K562 (cell line): Measurements from ENCODE around the gene DIP2B. TPM values are rescaled to one million over a fixed set of nuclear protein-coding genes. Genes with fewer than 3 reads are reported as not detected.

Experiments used
- ATAC-seq: fragments of 200-7000 bp; cut with Tn5 transposase; 3 replicates; pipeline ENCODE4 v1.9.1; 2020; ENCODE audit warnings: moderate library complexity
- BruUV-seq: library from RNA; stranded (reverse); fragments of 400-500 nt; replicated peaks from 2 replicates; lab custom pipeline; 2021; lab: Mats Ljungman, UMichigan
- CTCF ChIA-PET: fragments of 300-600 bp; formaldehyde crosslinking; extraction: SDS; loops from one replicate; lab custom pipeline; 2021; ENCODE audit warnings: low intra/inter-chr PET ratio; lab: Yijun Ruan, JAX
- POLR2A ChIA-PET: fragments of 300-600, 350-650 bp; sonication (Branson Sonifier 250); formaldehyde crosslinking; extraction: SDS; loops from one replicate; lab custom pipeline; 2021; ENCODE audit warnings: antibody characterized with exemption, inconsistent platforms; lab: Yijun Ruan, JAX
- DNase-seq, 4 experiments: peaks; one replicate each; pipeline versions ENCODE4 v3.0.0 to v3.0.0-alpha.2; 2011 to 2018; ENCODE audit warnings: low spot score in 3 of 4, mixed read lengths in 3 of 4; ENCODE audit errors: extremely low read depth in 1 of 4
- FAIRE-seq: peaks from 2 replicates; lab custom pipeline; 2011; peaks lifted over from hg19 to GRCh38; lab: Jason Lieb, UNC
- H2AFZ ChIP-seq: 2 replicates; pipeline ENCODE4 v1.6.0; 2011; ENCODE audit warnings: low read depth, low read length, control low read depth, inconsistent platforms
- H3K27ac ChIP-seq: fragments of 200-600 bp; 3 replicates; pipeline ENCODE4 v1.8.0; 2011; ENCODE audit warnings: low read depth, mild to moderate bottlenecking, control low read depth, inconsistent platforms, low read length, moderate library complexity, mixed read lengths; ENCODE audit errors: extremely low read depth
- H3K27me3 ChIP-seq, 2 experiments: fragments of 300-600 bp in 1 of 2; 2 replicates in 1 of 2; 3 replicates in 1 of 2; pipeline versions ENCODE4 v1.6.0 to v1.8.0; 2011; ENCODE audit warnings: inconsistent platforms in 2 of 2, low read length in 2 of 2, mild to moderate bottlenecking in 1 of 2, mixed read lengths in 1 of 2, moderate library complexity in 1 of 2; ENCODE audit not compliant: control insufficient read depth in 2 of 2, insufficient read depth in 2 of 2
- H3K36me3 ChIP-seq: fragments of 300-600 bp; 3 replicates; pipeline ENCODE4 v1.8.0; 2011; ENCODE audit warnings: mild to moderate bottlenecking, low read length, inconsistent platforms; ENCODE audit not compliant: control insufficient read depth, insufficient read depth
- H3K4me1 ChIP-seq, 2 experiments: fragments of 200-600 bp in 1 of 2; replicated peaks in 1 of 2; 2 replicates in 1 of 2; 3 replicates in 1 of 2; pipeline versions ENCODE4 v1.5.1 to v1.8.0; 2011; ENCODE audit warnings: inconsistent platforms in 2 of 2, low read length in 2 of 2, mild to moderate bottlenecking in 1 of 2, mixed read lengths in 1 of 2, moderate library complexity in 1 of 2; ENCODE audit not compliant: control insufficient read depth in 2 of 2, insufficient read depth in 2 of 2
- H3K4me2 ChIP-seq: 2 replicates; pipeline ENCODE4 v1.6.1; 2011; ENCODE audit warnings: low read length, control low read depth, inconsistent platforms, mixed read lengths; ENCODE audit not compliant: insufficient read depth
- H3K4me3 ChIP-seq: fragments of 200-600 bp; sonication (generic), shearing (Covaris generic); 2 replicates; pipeline ENCODE4 v1.5.1; 2016; ENCODE audit warnings: control low read depth, inconsistent platforms
- H3K79me2 ChIP-seq: fragments of 200-600 bp; 3 replicates; pipeline ENCODE4 v1.8.0; 2011; ENCODE audit warnings: low read length, inconsistent platforms; ENCODE audit not compliant: control insufficient read depth, insufficient read depth
- H3K9ac ChIP-seq, 2 experiments: 2 replicates each; pipeline versions ENCODE4 v1.6.0 to v1.6.1; 2011; ENCODE audit warnings: low read depth in 2 of 2, low read length in 2 of 2, control low read depth in 1 of 2, inconsistent platforms in 1 of 2, mild to moderate bottlenecking in 1 of 2, mixed read lengths in 1 of 2; ENCODE audit not compliant: insufficient read depth in 1 of 2
- H3K9me1 ChIP-seq: one replicate; pipeline ENCODE4 v1.6.0; 2011; ENCODE audit warnings: inconsistent platforms, mild to moderate bottlenecking, low read length, moderate library complexity; ENCODE audit not compliant: control insufficient read depth, insufficient read depth
- H3K9me3 ChIP-seq: replicated peaks from 2 replicates; pipeline ENCODE4 v1.5.1; 2011; ENCODE audit warnings: low read depth, low read length, inconsistent platforms; ENCODE audit not compliant: control insufficient read depth, insufficient read depth
- H4K20me1 ChIP-seq: replicated peaks from 2 replicates; pipeline ENCODE4 v1.6.1; 2011; ENCODE audit warnings: low read length, inconsistent platforms, mixed read lengths; ENCODE audit not compliant: control insufficient read depth, insufficient read depth
- MLLT1 ChIP-seq, 2 experiments: fragments of 450-650 bp; IDR thresholded peaks; 2 replicates each; pipeline ENCODE4 v1.6.1; 2016
- RBM25 ChIP-seq: fragments of 200-400 bp; formaldehyde crosslinking; IDR thresholded peaks from 2 replicates; pipeline ENCODE4 v1.6.1; 2018; ENCODE audit warnings: low read length, low read depth, moderate library complexity; ENCODE audit not compliant: severe bottlenecking
- RFX1 ChIP-seq: fragments of 450-650 bp; IDR thresholded peaks from 2 replicates; pipeline ENCODE4 v1.6.1; 2016; ENCODE audit warnings: mild to moderate bottlenecking, moderate library complexity
- SAFB2 ChIP-seq: fragments of 200-400 bp; formaldehyde crosslinking; IDR thresholded peaks from 2 replicates; pipeline ENCODE4 v1.6.1; 2018; ENCODE audit warnings: borderline replicate concordance, low read length, low read depth, moderate library complexity; ENCODE audit not compliant: severe bottlenecking
- SFPQ ChIP-seq: fragments of 200-400 bp; formaldehyde crosslinking; IDR thresholded peaks from 2 replicates; pipeline ENCODE4 v1.6.1; 2017; ENCODE audit warnings: mild to moderate bottlenecking, low read depth, low read length, moderate library complexity
- XRCC4 ChIP-seq: IDR thresholded peaks from one replicate; pipeline ENCODE4 v1.6.1; 2011; ENCODE audit not compliant: insufficient read depth, insufficient read length; ENCODE audit errors: extremely low read depth
- ZNF282 ChIP-seq: sonication (generic); formaldehyde crosslinking; IDR thresholded peaks from 2 replicates; pipeline ENCODE4 v1.8.1; 2023; ENCODE audit warnings: missing genetic modification reagents
- WGBS: fragments of 100-300 bp; shearing (Covaris generic); methylation state at CpG from one replicate; pipeline ENCODE4 v1.1.6; 2016; ENCODE audit warnings: low coverage, mixed read lengths; ENCODE audit not compliant: insufficient coverage; ENCODE audit errors: missing lambda C conversion rate; 5-methylcytosine and 5-hydroxymethylcytosine counted together
- in situ Hi-C: fragments of 300-500 bp; cut with MboI; formaldehyde crosslinking; loops from 4 replicates; pipeline ENCODE4 v1.15.0; 2018; ENCODE audit warnings: inconsistent platforms, mixed read lengths
- intact Hi-C: fragments of 100-400 bp; cut with micrococcal nuclease; formaldehyde crosslinking; loops from 2 replicates; pipeline ENCODE4 v1.14.2; 2022
- polyA plus RNA-seq, 8 experiments: library from polyadenylated mRNA; depleted of rRNA in 4 of 8; stranded (reverse) in 5 of 8; unstranded in 3 of 8; fragments of >200 nt; fragmentation: Nextera tagmentation in 2 of 8; fragmentation: Illumina TruSeq in 1 of 8; extraction: Ambion mirVana in 2 of 8; extraction: Trizol in 1 of 8; gene quantifications; 2 replicates each; pipeline versions ENCODE4 v1.2.1 to v1.2.3, GENCODE V29; 2011 to 2014; ENCODE audit warnings: inconsistent platforms in 1 of 8, missing spikeins in 1 of 8
- total RNA-seq, 7 experiments: library from RNA; depleted of rRNA in 6 of 7; stranded (reverse); fragments of >200 nt in 6 of 7; fragmentation: Illumina TruSeq in 2 of 7; extraction: Trizol in 2 of 7; gene quantifications; 2 replicates each; pipeline versions ENCODE4 v1.2.1 to v1.2.3, GENCODE V29; 2011 to 2021; ENCODE audit warnings: low replicate concordance in 1 of 7
- TF ChIP-seq, protein P1 (sequence below): sonication (generic); formaldehyde crosslinking; IDR thresholded peaks from 2 replicates; pipeline ENCODE4 v1.8.0; 2023; ENCODE audit warnings: mild to moderate bottlenecking, missing genetic modification reagents

The DIP2B gene
- total and polyA plus RNA-seq, 9 of the 15 experiments (the other 6 are each of a cell fraction or from before 2014, with no cell fraction given), result 4.6 to 26.1 (median 18.8) TPM

DNA sequence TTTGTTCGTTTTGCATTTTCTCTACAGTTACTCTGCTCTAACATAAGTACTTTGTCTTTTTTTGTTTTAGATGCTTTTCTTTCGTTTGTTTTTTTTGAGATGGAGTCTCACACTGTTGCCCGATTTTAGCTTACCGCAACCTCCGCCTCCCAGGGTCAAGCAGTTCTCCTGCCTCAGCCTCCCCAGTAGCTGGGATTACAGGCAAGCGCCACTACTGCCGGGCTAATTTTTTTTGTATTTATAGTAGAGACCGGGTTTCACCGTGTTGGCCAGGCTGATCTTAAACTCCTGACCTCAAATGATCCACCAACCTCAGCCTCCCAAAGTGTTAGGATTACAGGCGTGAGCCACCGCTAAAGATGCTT lies 2.7 kb downstream of the DIP2B start:
- peaks cover 68% of the 10 kb centered on the region for H3K79me2 ChIP-seq
- TF ChIP-seq, protein P1, sequence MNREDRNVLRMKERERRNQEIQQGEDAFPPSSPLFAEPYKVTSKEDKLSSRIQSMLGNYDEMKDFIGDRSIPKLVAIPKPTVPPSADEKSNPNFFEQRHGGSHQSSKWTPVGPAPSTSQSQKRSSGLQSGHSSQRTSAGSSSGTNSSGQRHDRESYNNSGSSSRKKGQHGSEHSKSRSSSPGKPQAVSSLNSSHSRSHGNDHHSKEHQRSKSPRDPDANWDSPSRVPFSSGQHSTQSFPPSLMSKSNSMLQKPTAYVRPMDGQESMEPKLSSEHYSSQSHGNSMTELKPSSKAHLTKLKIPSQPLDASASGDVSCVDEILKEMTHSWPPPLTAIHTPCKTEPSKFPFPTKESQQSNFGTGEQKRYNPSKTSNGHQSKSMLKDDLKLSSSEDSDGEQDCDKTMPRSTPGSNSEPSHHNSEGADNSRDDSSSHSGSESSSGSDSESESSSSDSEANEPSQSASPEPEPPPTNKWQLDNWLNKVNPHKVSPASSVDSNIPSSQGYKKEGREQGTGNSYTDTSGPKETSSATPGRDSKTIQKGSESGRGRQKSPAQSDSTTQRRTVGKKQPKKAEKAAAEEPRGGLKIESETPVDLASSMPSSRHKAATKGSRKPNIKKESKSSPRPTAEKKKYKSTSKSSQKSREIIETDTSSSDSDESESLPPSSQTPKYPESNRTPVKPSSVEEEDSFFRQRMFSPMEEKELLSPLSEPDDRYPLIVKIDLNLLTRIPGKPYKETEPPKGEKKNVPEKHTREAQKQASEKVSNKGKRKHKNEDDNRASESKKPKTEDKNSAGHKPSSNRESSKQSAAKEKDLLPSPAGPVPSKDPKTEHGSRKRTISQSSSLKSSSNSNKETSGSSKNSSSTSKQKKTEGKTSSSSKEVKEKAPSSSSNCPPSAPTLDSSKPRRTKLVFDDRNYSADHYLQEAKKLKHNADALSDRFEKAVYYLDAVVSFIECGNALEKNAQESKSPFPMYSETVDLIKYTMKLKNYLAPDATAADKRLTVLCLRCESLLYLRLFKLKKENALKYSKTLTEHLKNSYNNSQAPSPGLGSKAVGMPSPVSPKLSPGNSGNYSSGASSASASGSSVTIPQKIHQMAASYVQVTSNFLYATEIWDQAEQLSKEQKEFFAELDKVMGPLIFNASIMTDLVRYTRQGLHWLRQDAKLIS (CRISPR knock-in tag), result no peak
- TF ChIP-seq SAFB2, result no peak
- no peak for TF ChIP-seq RFX1
- peak in 1 of 2 experiments; percentile 66; a peak in 1 of 4 replicates for TF ChIP-seq MLLT1 (IDR thresholded peaks at IDR 0.05)
- TF ChIP-seq RBM25, result no peak
- TF ChIP-seq XRCC4, result no peak
- TF ChIP-seq SFPQ, result no peak
- no peak for TF ChIP-seq ZNF282
- no peaks in the 10 kb centered on the region for H3K27me3 ChIP-seq
- ATAC-seq (no peak), FAIRE-seq (no peak), DNase-seq (no peak)
- H3K27ac ChIP-seq, result no peak overlapping the region
- intact Hi-C loops, result loop anchor here (2.0 to 5.0 kb wide), 2 partner anchors 43 to 90 kb away; no protein-coding TSS in a partner anchor
- in situ Hi-C loops, result loop anchor here (5.0 to 10.0 kb wide), 2 partner anchors 130 to 237 kb away; no protein-coding TSS in a partner anchor
- no peak overlapping the region for H3K4me3 ChIP-seq
- CTCF ChIA-PET, result interaction anchor here (0.6 to 1.9 kb wide), 2 partner anchors 12 to 130 kb away, joined by 3 to 4 read pairs; no protein-coding TSS in a partner anchor
- 58% methylated on average over 11 of the region's 11 CpGs for WGBS
- H3K9me1 ChIP-seq, result no peaks in the 10 kb centered on the region
- no peak overlapping the region for H3K4me2 ChIP-seq
- H3K9me3 ChIP-seq, result no peaks in the 10 kb centered on the region
- H4K20me1 ChIP-seq, result peaks cover 9% of the 10 kb centered on the region
- no peak overlapping the region; a peak in 1 of 4 replicates for H3K9ac ChIP-seq
- peaks cover 22 to 23% of the 10 kb centered on the region in 2 experiments for H3K4me1 ChIP-seq
- no TSS peak for BruUV-seq
- no peak overlapping the region for H2AFZ ChIP-seq
- POLR2A ChIA-PET, result interaction anchor here (0.7 to 1.7 kb wide), 7 partner anchors 11 to 539 kb away, joined by 3 to 5 read pairs (median 3); no protein-coding TSS in a partner anchor
- H3K36me3 ChIP-seq, result 0 out of 3 replicates have a peak, but pooled peaks cover 2% of the 10 kb centered on the region
